GM12865 (cell line): ENCODE results near the gene MUC21.
A peak's percentile ranks its signal among the peaks of the same experiment; 100 is the strongest.
"Not testable (repeated sequence)": the region's sequence is repeated elsewhere in the genome, so short reads cannot be mapped to it uniquely, and the experiment has no call there.

Experiments used
- DNase-seq: peaks from one replicate; pipeline ENCODE4 v3.0.0; 2010; ENCODE audit warnings: low read depth
- H3K4me3 ChIP-seq: 2 replicates; pipeline ENCODE4 v1.5.1; 2011; ENCODE audit warnings: mild to moderate bottlenecking, low read depth, low read length, control low read depth
- CTCF ChIP-seq: IDR thresholded peaks from 2 replicates; pipeline ENCODE4 v1.5.1; 2011; ENCODE audit warnings: low read length, control low read depth, low read depth, inconsistent platforms; ENCODE audit not compliant: insufficient read depth; ENCODE audit errors: missing control alignments

Gene MUC21

GRCh38 chr6:30964075-30964474 lies 19.4 kb upstream of the MUC21 start:
- TF ChIP-seq CTCF, result no peak
- no peak overlapping the region for H3K4me3 ChIP-seq
- DNase-seq, result no peak

GRCh38 chr6:30965140-30965601 lies 18.3 kb upstream of the MUC21 start:
- TF ChIP-seq CTCF, result no peak
- DNase-seq, result peak; percentile 28
- no peak overlapping the region for H3K4me3 ChIP-seq

GRCh38 chr6:30966154-30966553 lies 17.4 kb upstream of the MUC21 start:
- DNase-seq, result no peak
- no peak overlapping the region for H3K4me3 ChIP-seq
- peak; percentile 9 for TF ChIP-seq CTCF

GRCh38 chr6:30969171-30969570 lies 14.3 kb upstream of the MUC21 start:
- H3K4me3 ChIP-seq, result not testable (repeated sequence)
- DNase-seq, result peak; percentile 28

- no peak for DNase-seq
- H3K4me3 ChIP-seq, result no peak overlapping the region
- no peak for TF ChIP-seq CTCF
Measured at GRCh38 chr6:30970946-30971345, 12.6 kb upstream of the MUC21 start.

GRCh38 chr6:30972816-30973215 lies 10.7 kb upstream of the MUC21 start:
- DNase-seq, result no peak
- TF ChIP-seq CTCF, result no peak
- H3K4me3 ChIP-seq, result no peak overlapping the region

- no peak for DNase-seq
- H3K4me3 ChIP-seq, result no peak overlapping the region
- no peak for TF ChIP-seq CTCF
Measured at GRCh38 chr6:30974490-30975252, 8.8 kb upstream of the MUC21 start.
